ENCODE results near the gene SGCB. TPM values are rescaled to one million over a fixed set of nuclear protein-coding genes. Genes with fewer than 3 reads are reported as not detected.
A peak's percentile ranks its signal among the peaks of the same experiment; 100 is the strongest.

The SGCB gene
- total and polyA plus RNA-seq, 2 donors (not counting 1 experiment from before 2014, with no cell fraction given), result 45.9 to 72.2 TPM

DNA sequence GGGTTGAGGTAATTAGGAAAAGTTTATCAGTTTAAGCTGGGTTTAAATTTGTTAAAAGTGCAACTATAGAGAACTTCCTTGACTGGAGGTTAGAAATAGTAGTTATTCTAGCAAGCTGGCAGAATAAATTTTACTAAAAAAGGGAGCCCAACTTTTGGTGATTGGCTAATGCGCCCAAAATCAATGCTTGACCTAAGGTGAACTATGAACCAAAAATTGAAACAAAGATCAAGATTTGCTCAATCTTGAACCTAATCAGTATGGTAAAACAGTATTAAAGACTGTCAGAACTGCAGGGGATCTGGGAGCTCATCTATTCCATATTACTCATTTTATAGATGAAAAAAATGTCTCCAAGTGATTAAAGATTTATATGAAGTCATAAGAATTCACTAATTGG is 6.9 kb upstream of the SGCB start:
- H3K27me3 ChIP-seq (ENCODE audit: control insufficient read depth, insufficient read depth, low read length), result peaks cover 11% of the 10 kb centered on the region
- no peaks in the 10 kb centered on the region for H3K4me1 ChIP-seq (ENCODE audit: control insufficient read depth, extremely low read depth, insufficient read depth, low read length)
- no peaks in the 10 kb centered on the region for H4K20me1 ChIP-seq (ENCODE audit: control insufficient read depth, extremely low read depth, insufficient read depth, low read length)
- no peak overlapping the region for H3K27ac ChIP-seq (ENCODE audit: insufficient read depth, low read length)
- no peak overlapping the region for H3K4me3 ChIP-seq (replicated peaks in 1 of 4; ENCODE audit: control extremely low read depth in 1 of 4, insufficient read depth in 1 of 4, low read depth in 3 of 4, low read length in 4 of 4)
- H3K9me3 ChIP-seq (ENCODE audit: control insufficient read depth, insufficient read depth, low read depth, low read length), result no peaks in the 10 kb centered on the region
- no peak overlapping the region for H2AFZ ChIP-seq (ENCODE audit: low read length)
- H3K36me3 ChIP-seq (ENCODE audit: control insufficient read depth, insufficient read depth, low read length), result no peaks in the 10 kb centered on the region
- no peak overlapping the region for H3K9ac ChIP-seq (ENCODE audit: insufficient read depth, low read length)
- H3K4me2 ChIP-seq (ENCODE audit: extremely low read depth, insufficient read depth, low read length), result no peak overlapping the region
- TF ChIP-seq, protein P1, sequence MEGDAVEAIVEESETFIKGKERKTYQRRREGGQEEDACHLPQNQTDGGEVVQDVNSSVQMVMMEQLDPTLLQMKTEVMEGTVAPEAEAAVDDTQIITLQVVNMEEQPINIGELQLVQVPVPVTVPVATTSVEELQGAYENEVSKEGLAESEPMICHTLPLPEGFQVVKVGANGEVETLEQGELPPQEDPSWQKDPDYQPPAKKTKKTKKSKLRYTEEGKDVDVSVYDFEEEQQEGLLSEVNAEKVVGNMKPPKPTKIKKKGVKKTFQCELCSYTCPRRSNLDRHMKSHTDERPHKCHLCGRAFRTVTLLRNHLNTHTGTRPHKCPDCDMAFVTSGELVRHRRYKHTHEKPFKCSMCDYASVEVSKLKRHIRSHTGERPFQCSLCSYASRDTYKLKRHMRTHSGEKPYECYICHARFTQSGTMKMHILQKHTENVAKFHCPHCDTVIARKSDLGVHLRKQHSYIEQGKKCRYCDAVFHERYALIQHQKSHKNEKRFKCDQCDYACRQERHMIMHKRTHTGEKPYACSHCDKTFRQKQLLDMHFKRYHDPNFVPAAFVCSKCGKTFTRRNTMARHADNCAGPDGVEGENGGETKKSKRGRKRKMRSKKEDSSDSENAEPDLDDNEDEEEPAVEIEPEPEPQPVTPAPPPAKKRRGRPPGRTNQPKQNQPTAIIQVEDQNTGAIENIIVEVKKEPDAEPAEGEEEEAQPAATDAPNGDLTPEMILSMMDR (conservative IDR thresholded peaks at IDR 0.05 in 1 of 2, IDR thresholded peaks at IDR 0.05 in 1 of 2; ENCODE audit: low read depth in 1 of 2, low read length in 2 of 2), result no peak
- no peak for TF ChIP-seq EZH2 (IDR thresholded peaks at IDR 0.05; ENCODE audit: low read length, missing control alignments)
- no peaks in the 10 kb centered on the region for H3K79me2 ChIP-seq (ENCODE audit: control insufficient read depth, insufficient read depth, low read length)
- DNase-seq (ENCODE audit: low read depth in 2 of 2), result no peak

DNA sequence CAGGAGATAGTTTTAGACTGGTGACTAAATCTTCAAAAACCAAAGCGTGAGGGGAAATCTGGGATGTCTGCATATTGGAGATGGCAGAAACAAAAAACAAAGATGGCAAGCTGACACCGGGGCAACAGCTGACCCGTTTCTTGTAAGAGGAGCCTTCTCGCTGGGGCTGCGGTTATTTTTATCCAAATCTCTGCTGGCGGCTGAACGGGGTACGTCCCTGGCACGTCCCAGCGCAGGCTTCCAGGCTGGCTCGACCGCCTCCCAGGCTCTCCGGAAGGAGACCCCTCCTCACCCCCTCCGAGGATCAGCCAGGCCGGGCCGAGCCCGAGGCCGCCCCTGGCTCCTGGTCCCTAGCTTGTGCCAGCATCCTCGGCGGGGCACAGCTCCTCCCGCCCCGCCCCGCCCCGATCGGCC is 403 bp downstream of the SGCB start:
- Histone ChIP-seq H3K4me3 (replicated peaks in 1 of 4; ENCODE audit: control extremely low read depth in 1 of 4, insufficient read depth in 1 of 4, low read depth in 3 of 4, low read length in 4 of 4) (peak overlapping the region; percentile 82 to 89 (median 86)), H3K9me3 (ENCODE audit: control insufficient read depth, insufficient read depth, low read depth, low read length) (no peaks in the 10 kb centered on the region), H3K27me3 (ENCODE audit: control insufficient read depth, insufficient read depth, low read length) (peaks cover 8% of the 10 kb centered on the region), H2AFZ (ENCODE audit: low read length) (peak overlapping the region; percentile 23), H3K4me2 (ENCODE audit: extremely low read depth, insufficient read depth, low read length) (peak overlapping the region; percentile 89), H4K20me1 (ENCODE audit: control insufficient read depth, extremely low read depth, insufficient read depth, low read length) (no peaks in the 10 kb centered on the region), H3K9ac (ENCODE audit: insufficient read depth, low read length) (peak overlapping the region; percentile 72), H3K36me3 (ENCODE audit: control insufficient read depth, insufficient read depth, low read length) (no peaks in the 10 kb centered on the region), H3K79me2 (ENCODE audit: control insufficient read depth, insufficient read depth, low read length) (peaks cover 42% of the 10 kb centered on the region), H3K4me1 (ENCODE audit: control insufficient read depth, extremely low read depth, insufficient read depth, low read length) (peaks cover 2% of the 10 kb centered on the region), H3K27ac (ENCODE audit: insufficient read depth, low read length) (peak overlapping the region; percentile 60)
- TF ChIP-seq, protein P1 (conservative IDR thresholded peaks at IDR 0.05 in 1 of 2, IDR thresholded peaks at IDR 0.05 in 1 of 2; ENCODE audit: low read depth in 1 of 2, low read length in 2 of 2), result no peak
- TF ChIP-seq EZH2 (IDR thresholded peaks at IDR 0.05; ENCODE audit: low read length, missing control alignments), result no peak
- DNase-seq (ENCODE audit: low read depth in 2 of 2), result peak; percentile 47 to 56

- H4K20me1 ChIP-seq (ENCODE audit: control insufficient read depth, extremely low read depth, insufficient read depth, low read length), result no peaks in the 10 kb centered on the region
- H2AFZ ChIP-seq (ENCODE audit: low read length), result peak overlapping the region; percentile 23
- H3K4me2 ChIP-seq (ENCODE audit: extremely low read depth, insufficient read depth, low read length), result peak overlapping the region; percentile 89
- peak overlapping the region; percentile 72 for H3K9ac ChIP-seq (ENCODE audit: insufficient read depth, low read length)
- peaks cover 3% of the 10 kb centered on the region for H3K27me3 ChIP-seq (ENCODE audit: control insufficient read depth, insufficient read depth, low read length)
- H3K79me2 ChIP-seq (ENCODE audit: control insufficient read depth, insufficient read depth, low read length), result peaks cover 42% of the 10 kb centered on the region
- TF ChIP-seq, protein P1 (conservative IDR thresholded peaks at IDR 0.05 in 1 of 2, IDR thresholded peaks at IDR 0.05 in 1 of 2; ENCODE audit: low read depth in 1 of 2, low read length in 2 of 2), result no peak
- no peak for TF ChIP-seq EZH2 (IDR thresholded peaks at IDR 0.05; ENCODE audit: low read length, missing control alignments)
- peak overlapping the region; percentile 82 to 89 (median 86) for H3K4me3 ChIP-seq (replicated peaks in 1 of 4; ENCODE audit: control extremely low read depth in 1 of 4, insufficient read depth in 1 of 4, low read depth in 3 of 4, low read length in 4 of 4)
- no peaks in the 10 kb centered on the region for H3K9me3 ChIP-seq (ENCODE audit: control insufficient read depth, insufficient read depth, low read depth, low read length)
- peaks cover 2% of the 10 kb centered on the region for H3K4me1 ChIP-seq (ENCODE audit: control insufficient read depth, extremely low read depth, insufficient read depth, low read length)
- peak overlapping the region; percentile 60 for H3K27ac ChIP-seq (ENCODE audit: insufficient read depth, low read length)
- H3K36me3 ChIP-seq (ENCODE audit: control insufficient read depth, insufficient read depth, low read length), result peaks cover 1% of the 10 kb centered on the region
- DNase-seq (ENCODE audit: low read depth in 2 of 2), result peak in 1 of 2 donors; percentile 14
Measured at GRCh38 chr4:52036886-52037530, 1.1 kb downstream of the SGCB start.

Measured in fibroblast of lung (primary cell).